Kidney capillary endothelial cell (primary cell): ENCODE results near the gene CYP11A1.

Source experiments
- DNase-seq: peaks from one replicate; pipeline ENCODE4 v3.0.0-alpha.2; 2018; ENCODE audit warnings: low spot score

The CYP11A1 gene

GRCh38 chr15:74300057-74300795 is 67.2 kb downstream of the CYP11A1 start:
- no peak for DNase-seq

GRCh38 chr15:74297887-74298286 is 69.6 kb downstream of the CYP11A1 start:
- no peak for DNase-seq

GRCh38 chr15:74295800-74296199 is 71.6 kb downstream of the CYP11A1 start:
- no peak for DNase-seq

- no peak for DNase-seq
Observed at GRCh38 chr15:74294010-74294409, 73.4 kb downstream of the CYP11A1 start.

- no peak for DNase-seq
Observed at GRCh38 chr15:74293021-74293810, 74.2 kb downstream of the CYP11A1 start.

- DNase-seq = peak; percentile 84
Observed at GRCh38 chr15:74291101-74292071, 76.1 kb downstream of the CYP11A1 start.

- no peak for DNase-seq
Observed at GRCh38 chr15:74290645-74291044, 76.8 kb downstream of the CYP11A1 start.

- DNase-seq = no peak
Observed at GRCh38 chr15:74289671-74290070, 77.8 kb downstream of the CYP11A1 start.
